ENCODE measurements around the gene USP48.

DNA sequence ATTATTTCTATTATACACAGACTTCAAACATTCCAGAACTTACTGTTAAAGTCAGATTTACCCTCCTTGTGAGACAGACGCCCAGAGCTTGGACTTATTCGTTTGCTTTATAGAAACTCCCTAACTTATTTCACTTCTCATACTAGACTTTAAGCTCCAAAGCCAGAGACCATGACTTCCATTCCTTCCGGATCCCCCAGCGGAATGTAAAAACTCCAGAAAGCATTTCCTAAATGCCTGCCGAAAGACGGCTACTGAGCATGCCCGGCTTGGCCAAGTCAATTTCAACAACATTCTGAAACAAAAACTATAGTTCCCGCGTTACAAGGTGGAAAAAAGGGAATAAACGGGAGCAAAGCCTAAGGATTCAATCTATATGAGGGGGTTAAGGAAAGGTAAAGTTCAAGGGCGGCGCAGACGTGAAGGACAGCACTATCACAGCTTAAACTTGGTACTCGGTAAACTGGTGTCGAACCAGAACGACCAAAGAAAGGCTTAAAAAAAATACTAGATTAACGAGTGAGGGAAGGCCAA is 1.1 kb downstream of the USP48 start:
- TF ChIP-seq, protein P1, sequence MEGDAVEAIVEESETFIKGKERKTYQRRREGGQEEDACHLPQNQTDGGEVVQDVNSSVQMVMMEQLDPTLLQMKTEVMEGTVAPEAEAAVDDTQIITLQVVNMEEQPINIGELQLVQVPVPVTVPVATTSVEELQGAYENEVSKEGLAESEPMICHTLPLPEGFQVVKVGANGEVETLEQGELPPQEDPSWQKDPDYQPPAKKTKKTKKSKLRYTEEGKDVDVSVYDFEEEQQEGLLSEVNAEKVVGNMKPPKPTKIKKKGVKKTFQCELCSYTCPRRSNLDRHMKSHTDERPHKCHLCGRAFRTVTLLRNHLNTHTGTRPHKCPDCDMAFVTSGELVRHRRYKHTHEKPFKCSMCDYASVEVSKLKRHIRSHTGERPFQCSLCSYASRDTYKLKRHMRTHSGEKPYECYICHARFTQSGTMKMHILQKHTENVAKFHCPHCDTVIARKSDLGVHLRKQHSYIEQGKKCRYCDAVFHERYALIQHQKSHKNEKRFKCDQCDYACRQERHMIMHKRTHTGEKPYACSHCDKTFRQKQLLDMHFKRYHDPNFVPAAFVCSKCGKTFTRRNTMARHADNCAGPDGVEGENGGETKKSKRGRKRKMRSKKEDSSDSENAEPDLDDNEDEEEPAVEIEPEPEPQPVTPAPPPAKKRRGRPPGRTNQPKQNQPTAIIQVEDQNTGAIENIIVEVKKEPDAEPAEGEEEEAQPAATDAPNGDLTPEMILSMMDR (IDR thresholded peaks at IDR 0.05; ENCODE audit: insufficient read depth, low read length, poor library complexity, severe bottlenecking): no peak
- TF ChIP-seq EZH2phosphoT487 (conservative IDR thresholded peaks at IDR 0.05; ENCODE audit: low read length): no peak
